Measurements from ENCODE around the gene GNE. TPM values are rescaled to one million over a fixed set of nuclear protein-coding genes. Genes with fewer than 3 reads are reported as not detected.

Gene GNE
- total and polyA plus RNA-seq, 8 donors, result 4.4 to 12.7 (median 7.0) TPM

- Histone ChIP-seq H3K27ac (no peak overlapping the region), H3K4me1 (no peaks in the 10 kb centered on the region), H3K4me3 (peak overlapping the region in 3 of 4 donors; percentile 21 to 42 (median 27)), H3K36me3 (no peaks in the 10 kb centered on the region), H3K27me3 (no peaks in the 10 kb centered on the region), H3K9me3 (no peaks in the 10 kb centered on the region)
- intact Hi-C loops (cut with DNase I), result no loop called here
- WGBS, 2 donors, result 6% methylated on average over 54 to 58 of the region's 58 CpGs
- ATAC-seq (peak; percentile 98 to 99 (median 98)), DNase-seq (peak; percentile 61 to 94 (median 80)), FAIRE-seq (no peak)
- TF ChIP-seq CTCF (IDR thresholded peaks at IDR 0.05), result peak; percentile 93 to 97 (median 94)
These were observed 91.9 kb downstream of the GNE start for GRCh38 chr9:36166168-36166927.

- no peaks in the 10 kb centered on the region for H3K27me3 ChIP-seq
- no peak overlapping the region for H3K27ac ChIP-seq
- H3K9me3 ChIP-seq, result no peaks in the 10 kb centered on the region
- FAIRE-seq, result no peak
- WGBS, 2 donors, result 59 to 73% methylated on average over 12 of the region's 12 CpGs
- peak in 3 of 4 donors; percentile 3 to 23 (median 14) for ATAC-seq
- intact Hi-C loops (cut with DNase I), result no loop called here
- H3K36me3 ChIP-seq, result no peaks in the 10 kb centered on the region
- peak overlapping the region in 1 of 4 donors; percentile 42 for H3K4me3 ChIP-seq
- no peaks in the 10 kb centered on the region for H3K4me1 ChIP-seq
- TF ChIP-seq CTCF (IDR thresholded peaks at IDR 0.05), result no peak
- DNase-seq, result no peak
These were observed 92.5 kb downstream of the GNE start for GRCh38 chr9:36165826-36166167.

- FAIRE-seq (no peak), ATAC-seq (no peak), DNase-seq (no peak)
- Histone ChIP-seq H3K9me3 (no peaks in the 10 kb centered on the region), H3K4me3 (no peak overlapping the region), H3K27ac (no peak overlapping the region), H3K27me3 (no peaks in the 10 kb centered on the region), H3K36me3 (no peaks in the 10 kb centered on the region), H3K4me1 (no peaks in the 10 kb centered on the region)
- WGBS, 2 donors, result 63 to 70% methylated on average over 3 of the region's 3 CpGs
- intact Hi-C loops (cut with DNase I), result no loop called here
- no peak for TF ChIP-seq CTCF (IDR thresholded peaks at IDR 0.05)
These were observed 93.3 kb downstream of the GNE start for GRCh38 chr9:36164989-36165388.

Other genes starting within 250 kb of the GNE start
- 1 to 10 TPM in 5 of 6 donors, under 1 TPM in 1; 0.95 to 4.6 (median 1.8) TPM for gene RECK, start 221.5 kb downstream of the GNE start, total RNA-seq
- gene RECK, start 221.5 kb downstream of the GNE start, polyA plus RNA-seq, result 1 to 10 TPM; 1.4 to 2.0 TPM
- gene GLIPR2, start 121.7 kb downstream of the GNE start, total RNA-seq, result 10 to 100 TPM in 1 of 6 donors, 1 to 10 TPM in 5; 1.3 to 10.0 (median 2.3) TPM
- 1 to 10 TPM; 5.8 to 8.2 TPM for gene GLIPR2, start 121.7 kb downstream of the GNE start, polyA plus RNA-seq
- gene CCIN, start 89.1 kb downstream of the GNE start, total RNA-seq, result under 1 TPM in 1 of 6 donors, not detected in 5; 0.25 TPM
- under 1 TPM; 0.05 to 0.11 TPM for gene CCIN, start 89.1 kb downstream of the GNE start, polyA plus RNA-seq
- gene CLTA, start 67.5 kb downstream of the GNE start, total RNA-seq, result 10 to 100 TPM; 57.9 to 91.7 (median 77.7) TPM
- gene CLTA, start 67.5 kb downstream of the GNE start, polyA plus RNA-seq, result 100 to 1,000 TPM in 1 of 2 donors, 10 to 100 TPM in 1; 49.2 to 102 TPM
- 10 to 100 TPM; 17.0 to 39.4 (median 19.9) TPM for gene RNF38, start 141.8 kb upstream of the GNE start, total RNA-seq
- 10 to 100 TPM in 1 of 2 donors, 1 to 10 TPM in 1; 4.4 to 10.8 TPM for gene RNF38, start 141.8 kb upstream of the GNE start, polyA plus RNA-seq

Measured in pancreas (tissue), 10 donors.